ENCODE measurements around the gene DPCD. TPM values are rescaled to one million over a fixed set of nuclear protein-coding genes. Genes with fewer than 3 reads are reported as not detected.

The DPCD gene
- total RNA-seq, 1 donor from 2014 or later: 17.5 TPM

- intact Hi-C loops (cut with DNase I): no loop called here
- no peak for DNase-seq (ENCODE audit: low spot score)
Measured at GRCh38 chr10:101645659-101646058, 57.5 kb downstream of the DPCD start.

GRCh38 chr10:101646364-101646763, 58.2 kb downstream of the DPCD start:
- intact Hi-C loops (cut with DNase I): no loop called here
- no peak for DNase-seq (ENCODE audit: low spot score)

GRCh38 chr10:101647255-101647654, 59.1 kb downstream of the DPCD start:
- intact Hi-C loops (cut with DNase I): no loop called here
- DNase-seq (ENCODE audit: low spot score): no peak

- intact Hi-C loops (cut with DNase I): no loop called here
- no peak for DNase-seq (ENCODE audit: low spot score)
Measured at GRCh38 chr10:101649525-101650085, 61.5 kb downstream of the DPCD start.

- no peak for DNase-seq (ENCODE audit: low spot score)
- intact Hi-C loops (cut with DNase I): no loop called here
Measured at GRCh38 chr10:101650863-101651262, 62.7 kb downstream of the DPCD start.

- no peak for DNase-seq (ENCODE audit: low spot score)
- intact Hi-C loops (cut with DNase I): no loop called here
Measured at GRCh38 chr10:101651336-101651735, 63.2 kb downstream of the DPCD start.

GRCh38 chr10:101653536-101653935, 65.4 kb downstream of the DPCD start:
- DNase-seq (ENCODE audit: low spot score): no peak
- intact Hi-C loops (cut with DNase I): no loop called here

GRCh38 chr10:101655570-101655969, 67.4 kb downstream of the DPCD start:
- no peak for DNase-seq (ENCODE audit: low spot score)
- intact Hi-C loops (cut with DNase I): no loop called here

GRCh38 chr10:101656890-101657289, 68.8 kb downstream of the DPCD start:
- DNase-seq (ENCODE audit: low spot score): no peak

GRCh38 chr10:101658975-101659374, 70.9 kb downstream of the DPCD start:
- no peak for DNase-seq (ENCODE audit: low spot score)

More at GRCh38 chr10:101656890-101657289, 68.8 kb downstream of the DPCD start:
- intact Hi-C loops (cut with DNase I): no loop called here

More at GRCh38 chr10:101658975-101659374, 70.9 kb downstream of the DPCD start:
- intact Hi-C loops (cut with DNase I): no loop called here

Small RNA genes within 50 kb of the gene (microRNA-seq; reads per million reads assigned to microRNA genes)
- gene MIR3158-1 (not detected), gene MIR3158-2 (not detected)

Other genes starting within 250 kb of the DPCD start
- gene BTRC, start 234.2 kb upstream of the DPCD start, total RNA-seq: 34.7 TPM
- gene POLL, start 64 bp upstream of the DPCD start, total RNA-seq: 18.8 TPM
- 108 TPM for gene FBXW4, start 106.8 kb downstream of the DPCD start, total RNA-seq
- not detected for gene FGF8, start 187.8 kb downstream of the DPCD start, total RNA-seq
- gene NPM3, start 195.1 kb downstream of the DPCD start, total RNA-seq: 8.9 TPM
- gene OGA, start 230.1 kb downstream of the DPCD start, total RNA-seq: 77.6 TPM

Measured in cardiac septum (tissue), 1 donor.